ENCODE results near the gene RTF1.
"Not testable (repeated sequence)": the region's sequence is repeated elsewhere in the genome, so short reads cannot be mapped to it uniquely, and the experiment has no call there.

The RTF1 gene

DNA sequence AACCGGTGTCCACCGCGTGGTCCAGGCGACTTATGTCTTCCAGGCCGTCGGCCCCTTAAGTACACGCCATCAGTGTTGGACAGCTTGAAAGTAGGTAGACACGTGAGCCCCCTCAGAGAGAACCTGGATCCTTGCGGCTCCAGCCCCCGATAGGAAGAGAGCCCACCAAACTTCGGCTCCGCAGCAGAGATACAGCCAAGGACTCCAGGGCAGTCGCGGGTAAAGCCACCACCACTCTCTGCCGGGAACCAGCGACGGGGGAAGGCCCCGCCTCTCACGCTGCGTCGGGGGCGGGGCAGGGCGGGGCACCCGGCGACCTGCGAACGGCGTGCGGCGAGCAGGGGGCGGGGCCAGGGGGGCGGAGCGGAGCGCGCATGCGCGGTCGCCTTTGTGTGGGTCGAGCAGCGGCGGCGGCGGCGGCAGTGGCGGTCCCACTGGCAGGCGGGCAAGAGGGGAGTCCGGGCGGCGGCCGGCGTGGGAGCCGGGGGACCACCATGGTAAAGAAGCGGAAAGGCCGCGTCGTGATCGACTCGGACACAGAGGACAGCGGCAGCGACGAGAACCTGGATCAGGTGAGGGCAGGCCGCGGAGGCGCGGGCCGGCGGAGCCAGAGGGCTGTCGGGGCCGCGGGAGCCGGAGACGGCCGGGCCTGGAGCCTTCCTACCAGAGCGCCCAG is at the start of gene RTF1:
RTF1 (plus strand) TSS at position 354 of the 676 bp plus-strand sequence; CDS start at position 375, 21 bp downstream.
- Histone ChIP-seq H3K4me1 (ENCODE audit: insufficient read depth, low read length) (peaks cover 6% of the 10 kb centered on the region; the same call in 1 of the 2 replicates), H3K36me3 (ENCODE audit: insufficient read depth, low read length) (no peaks in the 10 kb centered on the region), H3K9ac (ENCODE audit: low read depth, low read length) (peak within 1 kb of the TSS; percentile 96), H3K9me3 (ENCODE audit: control insufficient read depth, insufficient read depth, low read length) (no peaks in the 10 kb centered on the region)

DNA sequence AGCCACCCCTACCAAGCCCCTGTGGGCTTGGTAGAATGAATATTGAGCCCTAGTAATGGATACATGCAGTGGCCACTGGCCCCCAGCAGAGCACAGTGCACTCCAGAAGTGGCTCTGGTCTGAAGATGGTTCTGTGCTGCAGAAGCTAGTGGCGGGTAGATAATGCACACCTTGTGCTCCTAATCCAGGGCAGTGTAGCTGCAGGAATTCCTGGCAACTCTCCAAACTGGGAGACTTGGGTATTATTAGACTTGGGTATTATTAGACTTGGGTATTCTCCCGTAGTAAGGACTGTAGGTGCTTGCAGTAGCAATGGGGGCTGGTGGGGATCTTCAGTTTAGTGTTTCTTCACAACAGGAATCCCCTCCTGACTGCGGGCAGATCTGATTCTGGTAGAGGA is 49.5 kb upstream of the RTF1 start:
- no peaks in the 10 kb centered on the region for H3K9me3 ChIP-seq (ENCODE audit: control insufficient read depth, insufficient read depth, low read length)
- H3K36me3 ChIP-seq (ENCODE audit: insufficient read depth, low read length), result peaks cover 26% of the 10 kb centered on the region
- H3K4me1 ChIP-seq (ENCODE audit: insufficient read depth, low read length), result no peaks in the 10 kb centered on the region
- no peak overlapping the region for H3K9ac ChIP-seq (ENCODE audit: low read depth, low read length)

DNA sequence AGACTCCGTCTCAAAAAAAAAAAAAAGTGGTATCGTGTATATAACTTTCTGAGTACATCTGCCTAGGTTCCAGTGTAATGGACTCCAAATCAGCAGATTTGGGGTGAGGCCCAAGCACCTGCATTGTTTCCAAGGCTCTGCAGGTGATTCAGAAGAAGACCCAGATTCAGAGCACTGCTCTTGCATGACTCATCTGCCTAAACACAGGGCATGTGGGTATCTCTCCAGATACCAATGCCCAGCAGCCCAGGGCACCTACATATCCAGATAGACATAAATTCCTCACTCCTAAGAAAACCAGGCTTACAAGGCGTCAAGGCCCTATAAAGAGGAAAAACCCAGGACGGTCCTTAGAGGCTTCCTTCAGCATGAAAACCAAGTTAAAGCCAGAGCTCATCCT is 38.9 kb upstream of the RTF1 start:
- Histone ChIP-seq H3K4me1 (ENCODE audit: insufficient read depth, low read length) (no peaks in the 10 kb centered on the region), H3K36me3 (ENCODE audit: insufficient read depth, low read length) (peaks cover 17% of the 10 kb centered on the region), H3K9me3 (ENCODE audit: control insufficient read depth, insufficient read depth, low read length) (0 out of 2 replicates have a peak, but pooled peaks cover 3% of the 10 kb centered on the region), H3K9ac (ENCODE audit: low read depth, low read length) (no peak overlapping the region)

DNA sequence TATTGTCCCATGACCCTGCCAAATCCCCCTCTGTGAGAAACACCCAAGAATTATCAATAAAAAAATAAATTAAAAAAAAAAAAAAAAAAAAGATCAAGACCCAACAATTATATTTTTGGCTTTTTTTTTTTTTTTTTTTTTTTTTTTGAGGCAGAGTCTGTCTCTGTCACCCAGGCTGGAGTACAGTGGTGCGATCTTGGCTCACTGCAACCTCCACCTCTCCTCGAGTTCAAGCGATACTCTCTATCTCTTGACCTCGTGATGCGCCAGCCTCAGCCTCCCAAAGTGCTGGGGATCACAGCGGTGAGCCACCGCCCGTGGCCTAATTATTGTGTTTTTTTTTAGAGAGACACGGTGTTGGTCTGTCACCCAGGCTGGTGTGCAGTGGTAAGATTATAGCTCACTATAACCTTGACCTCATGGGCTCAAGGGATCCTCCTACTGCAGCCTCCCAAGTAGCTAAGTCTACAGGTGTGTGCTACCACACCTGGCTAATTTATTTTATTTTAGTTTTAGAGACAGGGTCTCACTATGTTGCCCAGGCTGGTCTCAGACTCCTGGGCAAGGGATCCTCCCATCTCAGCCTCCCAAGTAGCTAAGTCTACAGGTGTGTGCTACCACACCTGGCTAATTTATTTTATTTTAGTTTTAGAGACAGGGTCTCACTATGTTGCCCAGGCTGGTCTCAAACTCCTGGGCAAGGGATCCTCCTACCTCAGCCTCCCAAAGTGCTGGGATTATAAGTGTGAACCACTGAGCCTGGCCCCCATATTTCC is 32.7 kb upstream of the RTF1 start:
- not testable (repeated sequence) for H3K36me3 ChIP-seq (ENCODE audit: insufficient read depth, low read length); H3K9me3 ChIP-seq (ENCODE audit: control insufficient read depth, insufficient read depth, low read length); H3K4me1 ChIP-seq (ENCODE audit: insufficient read depth, low read length); H3K9ac ChIP-seq (ENCODE audit: low read depth, low read length)

DNA sequence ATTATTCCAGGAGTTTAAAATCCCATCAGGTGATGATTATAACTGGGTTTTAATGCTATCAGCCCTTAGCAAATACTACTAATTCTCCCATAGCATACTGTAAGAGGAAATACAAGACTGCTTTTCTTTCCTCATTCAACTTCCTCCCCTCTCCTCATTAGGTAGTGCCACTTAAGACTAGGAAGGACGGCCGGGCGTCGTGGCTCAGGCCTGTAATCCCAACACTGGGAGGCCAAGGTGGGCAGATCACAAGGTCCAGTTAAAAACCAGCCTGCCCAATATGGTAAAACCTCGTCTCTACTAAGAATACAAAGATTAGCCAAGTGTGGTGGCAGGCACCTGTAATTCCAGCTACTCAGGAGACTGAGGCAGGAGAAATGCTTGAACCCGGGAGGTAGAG is 29.2 kb upstream of the RTF1 start:
- H3K9me3 ChIP-seq (ENCODE audit: control insufficient read depth, insufficient read depth, low read length), result no peaks in the 10 kb centered on the region
- H3K9ac ChIP-seq (ENCODE audit: low read depth, low read length), result no peak overlapping the region
- no peaks in the 10 kb centered on the region; the same call in 1 of the 2 replicates for H3K36me3 ChIP-seq (ENCODE audit: insufficient read depth, low read length)
- H3K4me1 ChIP-seq (ENCODE audit: insufficient read depth, low read length), result no peaks in the 10 kb centered on the region

DNA sequence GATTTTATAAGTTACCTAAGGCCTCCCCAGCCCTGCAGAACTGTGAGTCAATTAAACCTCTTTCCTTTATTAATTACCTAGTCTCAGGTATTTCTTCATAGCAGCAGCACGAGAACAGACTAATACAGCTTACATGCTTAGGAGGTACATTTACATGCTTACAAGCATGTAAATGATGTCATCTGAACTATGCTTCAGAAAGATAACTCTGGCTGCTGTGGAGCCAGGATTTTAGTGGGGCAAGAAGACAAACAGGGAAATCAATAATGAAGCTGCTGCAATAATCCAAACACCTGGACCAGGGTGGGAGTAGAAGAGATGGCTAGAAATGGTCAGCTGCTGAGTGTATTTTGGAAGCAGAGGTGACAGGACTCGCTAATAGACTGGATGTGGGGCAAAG is 24.2 kb upstream of the RTF1 start:
- no peaks in the 10 kb centered on the region for H3K9me3 ChIP-seq (ENCODE audit: control insufficient read depth, insufficient read depth, low read length)
- H3K4me1 ChIP-seq (ENCODE audit: insufficient read depth, low read length), result no peaks in the 10 kb centered on the region
- H3K9ac ChIP-seq (ENCODE audit: low read depth, low read length), result no peak overlapping the region
- H3K36me3 ChIP-seq (ENCODE audit: insufficient read depth, low read length), result peaks cover 6% of the 10 kb centered on the region

DNA sequence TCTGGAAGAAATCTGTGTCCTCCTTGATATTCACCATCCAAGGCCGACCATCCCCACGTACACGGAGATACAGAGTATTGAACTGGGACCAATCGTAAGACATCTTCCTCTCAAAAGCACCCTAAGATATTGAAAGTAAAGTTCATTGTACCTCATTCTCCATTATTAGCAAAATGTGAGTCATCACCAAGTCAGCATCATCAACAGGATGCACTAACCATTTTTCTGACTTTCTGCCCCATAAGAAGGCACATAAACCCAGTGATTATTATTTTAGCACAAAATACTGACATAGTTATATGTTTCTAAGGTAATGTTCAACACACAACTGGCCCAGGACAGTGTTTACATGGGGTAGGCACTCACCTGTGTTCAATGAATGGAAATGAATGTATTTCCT is 22.0 kb upstream of the RTF1 start:
- H3K9me3 ChIP-seq (ENCODE audit: control insufficient read depth, insufficient read depth, low read length), result no peaks in the 10 kb centered on the region
- H3K36me3 ChIP-seq (ENCODE audit: insufficient read depth, low read length), result peaks cover 6% of the 10 kb centered on the region
- no peak overlapping the region for H3K9ac ChIP-seq (ENCODE audit: low read depth, low read length)
- no peaks in the 10 kb centered on the region for H3K4me1 ChIP-seq (ENCODE audit: insufficient read depth, low read length)

DNA sequence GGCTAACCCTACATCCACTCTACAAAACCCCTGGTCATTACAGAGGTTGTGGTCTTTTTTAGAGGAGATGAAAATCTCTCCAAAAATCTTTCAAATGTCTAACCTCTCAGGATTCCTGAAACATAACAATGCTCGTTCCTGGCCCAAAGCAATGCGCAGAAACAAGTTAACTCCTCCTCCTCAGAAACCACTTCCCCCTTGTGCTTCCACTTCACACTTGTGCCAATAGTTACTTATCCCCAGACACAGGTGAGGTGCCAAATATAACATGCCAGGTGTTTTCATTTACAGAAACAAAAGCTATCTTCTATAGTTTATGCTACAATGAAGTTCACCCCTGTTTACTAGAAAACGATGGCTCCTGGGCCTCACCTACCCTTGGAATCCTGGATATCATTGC is 20.8 kb upstream of the RTF1 start:
- H3K9ac ChIP-seq (ENCODE audit: low read depth, low read length), result no peak overlapping the region
- peaks cover 6% of the 10 kb centered on the region for H3K36me3 ChIP-seq (ENCODE audit: insufficient read depth, low read length)

DNA sequence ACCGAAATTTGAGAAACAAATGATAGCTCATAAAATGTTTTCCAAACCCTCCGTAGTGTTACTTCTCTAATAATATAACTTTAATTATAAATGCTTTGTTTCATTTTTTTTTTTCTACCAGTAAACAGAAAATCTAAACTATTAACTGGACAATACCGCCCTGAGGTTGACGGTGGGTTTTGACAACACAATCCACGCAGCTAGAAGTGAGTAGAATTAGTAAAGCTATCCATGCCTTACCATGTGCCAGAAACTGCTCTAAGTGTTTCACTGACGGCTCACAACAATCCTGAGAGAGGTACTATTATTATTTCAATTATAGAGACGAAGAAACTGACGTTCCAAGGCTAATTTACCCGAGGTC is 15.0 kb upstream of the RTF1 start:
- peak overlapping the region; percentile 81 for H3K9ac ChIP-seq (ENCODE audit: low read depth, low read length)
- no peaks in the 10 kb centered on the region for H3K9me3 ChIP-seq (ENCODE audit: control insufficient read depth, insufficient read depth, low read length)
- no peaks in the 10 kb centered on the region for H3K36me3 ChIP-seq (ENCODE audit: insufficient read depth, low read length)
- H3K4me1 ChIP-seq (ENCODE audit: insufficient read depth, low read length), result no peaks in the 10 kb centered on the region

More for the DNA sequence above, 20.8 kb upstream of the RTF1 start:
- no peaks in the 10 kb centered on the region for H3K9me3 ChIP-seq (ENCODE audit: control insufficient read depth, insufficient read depth, low read length)
- H3K4me1 ChIP-seq (ENCODE audit: insufficient read depth, low read length), result no peaks in the 10 kb centered on the region

DNA sequence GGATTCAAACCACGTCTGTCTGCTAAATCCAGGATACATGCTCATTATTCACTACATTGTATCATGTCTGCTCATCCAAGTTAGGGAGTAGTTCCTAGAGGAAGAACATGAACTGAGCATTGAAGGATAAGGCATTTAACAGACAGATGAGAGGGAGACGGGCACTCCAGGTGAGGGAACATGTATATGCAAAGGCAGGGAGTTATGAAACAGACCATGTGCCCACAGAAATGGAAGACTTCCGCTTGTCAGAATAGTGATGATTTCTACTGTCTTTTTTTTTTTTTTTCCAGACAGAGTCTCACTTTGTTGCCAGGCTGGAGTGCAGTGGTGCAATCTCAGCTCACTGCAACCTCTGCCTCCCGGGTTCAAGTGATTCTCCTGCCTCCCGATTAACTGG is 9.6 kb upstream of the RTF1 start:
- H3K9me3 ChIP-seq (ENCODE audit: control insufficient read depth, insufficient read depth, low read length), result no peaks in the 10 kb centered on the region
- no peak overlapping the region for H3K9ac ChIP-seq (ENCODE audit: low read depth, low read length)
- no peaks in the 10 kb centered on the region for H3K4me1 ChIP-seq (ENCODE audit: insufficient read depth, low read length)

DNA sequence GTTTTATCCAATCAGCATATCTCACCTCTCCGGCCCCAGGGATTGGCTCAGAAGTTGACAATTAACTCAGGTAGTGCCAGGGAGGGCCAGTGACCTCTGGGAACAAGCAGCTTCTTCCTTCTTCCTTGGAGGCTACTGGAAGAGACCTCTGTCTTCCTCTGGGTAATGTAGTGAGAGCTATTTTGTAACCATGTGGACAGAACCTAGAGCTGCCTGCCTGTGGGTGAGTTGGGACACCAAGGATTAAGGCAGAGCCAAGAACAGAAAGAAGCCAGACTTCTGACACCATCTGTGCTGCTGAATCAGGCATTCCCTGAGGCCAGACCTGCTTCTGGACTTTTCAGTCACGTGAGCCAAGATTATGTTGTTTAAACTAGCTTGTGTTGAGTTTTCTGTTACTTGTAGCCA is 8.7 kb upstream of the RTF1 start:
- no peaks in the 10 kb centered on the region for H3K4me1 ChIP-seq (ENCODE audit: insufficient read depth, low read length)
- H3K36me3 ChIP-seq (ENCODE audit: insufficient read depth, low read length), result no peaks in the 10 kb centered on the region
- H3K9ac ChIP-seq (ENCODE audit: low read depth, low read length), result no peak overlapping the region
- no peaks in the 10 kb centered on the region for H3K9me3 ChIP-seq (ENCODE audit: control insufficient read depth, insufficient read depth, low read length)

More for the DNA sequence above, 9.6 kb upstream of the RTF1 start:
- H3K36me3 ChIP-seq (ENCODE audit: insufficient read depth, low read length), result no peaks in the 10 kb centered on the region

DNA sequence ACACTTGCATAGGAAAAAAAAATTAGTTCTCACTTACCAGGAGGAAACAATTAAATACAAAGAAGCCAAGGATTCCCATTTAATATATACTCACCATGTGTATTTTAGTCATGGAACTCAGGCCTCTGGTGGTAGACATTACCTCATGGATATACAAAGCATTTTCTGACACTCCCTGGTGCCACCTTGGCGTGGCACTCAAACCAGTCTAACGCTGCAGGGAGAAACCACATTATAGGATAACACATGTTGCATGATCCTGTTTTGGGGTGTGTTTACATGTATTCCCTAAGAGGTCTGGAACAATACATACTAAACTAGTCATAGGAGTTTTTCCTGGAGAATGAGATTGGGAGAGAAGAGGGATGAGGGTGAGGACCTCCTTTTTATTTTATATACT is 5.9 kb upstream of the RTF1 start:
- Histone ChIP-seq H3K4me1 (ENCODE audit: insufficient read depth, low read length) (no peaks in the 10 kb centered on the region), H3K36me3 (ENCODE audit: insufficient read depth, low read length) (no peaks in the 10 kb centered on the region), H3K9ac (ENCODE audit: low read depth, low read length) (no peak overlapping the region), H3K9me3 (ENCODE audit: control insufficient read depth, insufficient read depth, low read length) (no peaks in the 10 kb centered on the region)

DNA sequence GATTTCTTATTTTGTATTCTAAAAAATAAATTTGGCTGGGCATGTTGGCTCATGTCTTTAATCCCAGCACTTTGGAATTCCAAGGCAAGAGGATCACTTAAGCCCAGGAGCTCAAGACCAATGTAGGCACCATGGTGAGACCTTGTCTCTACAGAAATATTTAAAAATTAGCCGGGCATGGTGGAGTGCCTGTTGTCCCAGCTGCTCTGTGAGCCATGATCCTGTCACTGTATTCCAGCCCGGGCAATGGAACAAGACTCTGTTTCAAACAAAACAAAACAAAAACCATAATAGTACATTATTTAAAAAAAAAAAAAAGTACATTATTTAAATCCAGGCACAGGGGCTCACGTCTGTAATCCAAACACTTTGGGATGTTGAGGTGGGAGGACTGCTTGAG is 5.5 kb upstream of the RTF1 start:
- Histone ChIP-seq H3K4me1 (ENCODE audit: insufficient read depth, low read length) (no peaks in the 10 kb centered on the region), H3K9ac (ENCODE audit: low read depth, low read length) (no peak overlapping the region), H3K9me3 (ENCODE audit: control insufficient read depth, insufficient read depth, low read length) (no peaks in the 10 kb centered on the region), H3K36me3 (ENCODE audit: insufficient read depth, low read length) (no peaks in the 10 kb centered on the region)

DNA sequence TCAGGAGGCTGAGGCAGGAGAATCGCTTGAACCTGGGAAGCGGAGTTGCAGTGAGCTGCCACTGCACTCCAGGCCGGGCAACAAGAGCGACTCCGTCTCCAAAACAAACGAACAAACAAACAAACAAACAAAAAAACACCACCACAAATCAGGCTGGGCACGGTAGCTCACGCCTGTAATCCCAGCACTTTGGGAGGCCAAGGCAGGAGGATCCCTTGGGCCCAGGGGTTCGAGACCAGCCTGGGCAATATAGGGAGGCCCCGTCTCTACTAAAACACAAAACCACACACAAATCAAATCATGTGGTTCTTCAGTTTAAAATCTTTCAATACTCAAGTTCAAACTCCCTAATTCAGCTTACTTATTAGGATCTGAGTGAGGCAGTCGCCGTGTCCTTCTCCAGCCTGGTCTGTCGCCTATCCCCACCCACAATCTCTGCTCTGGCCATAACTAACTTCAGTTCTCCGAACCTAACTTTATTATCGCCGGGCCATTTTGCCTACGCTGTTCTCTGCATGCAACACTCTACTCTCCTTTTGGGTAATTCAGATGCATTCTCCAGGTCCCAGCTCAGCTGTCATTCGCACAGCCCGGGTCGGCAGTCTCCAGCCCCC is 660 bp upstream of the RTF1 start:
- Histone ChIP-seq H3K9me3 (ENCODE audit: control insufficient read depth, insufficient read depth, low read length) (no peaks in the 10 kb centered on the region), H3K36me3 (ENCODE audit: insufficient read depth, low read length) (no peaks in the 10 kb centered on the region), H3K4me1 (ENCODE audit: insufficient read depth, low read length) (peaks cover 6% of the 10 kb centered on the region; the same call in 1 of the 2 replicates), H3K9ac (ENCODE audit: low read depth, low read length) (peak overlapping the region; percentile 96)

Measured in ES-I3 (cell line).